ENCODE results near the gene SMIM43.

Gene SMIM43

DNA sequence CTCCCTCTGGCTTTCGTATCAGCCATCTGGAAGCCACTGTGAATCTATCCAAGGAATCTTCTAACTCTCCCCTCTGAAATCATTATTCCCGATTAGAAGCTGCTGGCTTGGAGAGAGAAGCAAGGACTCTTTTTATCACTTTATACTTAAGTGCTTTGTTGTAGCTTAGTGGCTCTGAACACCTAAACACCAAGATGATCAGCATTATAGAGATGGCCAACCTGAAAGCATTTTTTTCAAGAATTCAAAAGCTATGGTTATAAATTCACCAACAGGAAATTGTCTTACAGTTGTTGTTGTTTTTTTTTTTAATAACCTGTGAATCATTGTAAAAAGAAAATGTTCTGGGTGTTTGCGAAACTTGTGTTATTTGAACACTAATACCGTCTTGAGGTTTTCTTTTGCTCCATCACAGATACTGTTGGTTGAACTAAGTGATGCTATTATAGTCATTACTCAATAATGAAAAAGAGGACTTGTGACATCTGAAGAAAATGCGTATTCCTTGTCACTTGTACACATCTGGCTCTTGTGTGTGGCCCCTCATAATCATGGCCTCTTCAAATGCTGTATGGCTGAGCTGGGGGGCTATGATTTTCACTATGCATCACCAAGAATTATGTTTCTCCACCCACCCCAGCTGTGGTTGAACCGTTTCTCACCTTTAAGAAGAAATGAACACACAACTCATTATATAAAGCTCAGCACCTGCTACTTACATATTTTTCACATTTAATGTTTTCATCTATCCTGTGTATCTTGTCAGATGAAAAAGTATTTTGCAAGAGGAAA lies 11.8 kb upstream of the SMIM43 start:
- no peak overlapping the region for H3K4me3 ChIP-seq (replicated peaks; ENCODE audit: low read depth, low read length)
- DNase-seq (ENCODE audit: extremely low read depth, low read depth), result no peak
- TF ChIP-seq, protein P1, sequence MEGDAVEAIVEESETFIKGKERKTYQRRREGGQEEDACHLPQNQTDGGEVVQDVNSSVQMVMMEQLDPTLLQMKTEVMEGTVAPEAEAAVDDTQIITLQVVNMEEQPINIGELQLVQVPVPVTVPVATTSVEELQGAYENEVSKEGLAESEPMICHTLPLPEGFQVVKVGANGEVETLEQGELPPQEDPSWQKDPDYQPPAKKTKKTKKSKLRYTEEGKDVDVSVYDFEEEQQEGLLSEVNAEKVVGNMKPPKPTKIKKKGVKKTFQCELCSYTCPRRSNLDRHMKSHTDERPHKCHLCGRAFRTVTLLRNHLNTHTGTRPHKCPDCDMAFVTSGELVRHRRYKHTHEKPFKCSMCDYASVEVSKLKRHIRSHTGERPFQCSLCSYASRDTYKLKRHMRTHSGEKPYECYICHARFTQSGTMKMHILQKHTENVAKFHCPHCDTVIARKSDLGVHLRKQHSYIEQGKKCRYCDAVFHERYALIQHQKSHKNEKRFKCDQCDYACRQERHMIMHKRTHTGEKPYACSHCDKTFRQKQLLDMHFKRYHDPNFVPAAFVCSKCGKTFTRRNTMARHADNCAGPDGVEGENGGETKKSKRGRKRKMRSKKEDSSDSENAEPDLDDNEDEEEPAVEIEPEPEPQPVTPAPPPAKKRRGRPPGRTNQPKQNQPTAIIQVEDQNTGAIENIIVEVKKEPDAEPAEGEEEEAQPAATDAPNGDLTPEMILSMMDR (IDR thresholded peaks at IDR 0.05; ENCODE audit: low read depth, low read length, missing control alignments), result no peak

DNA sequence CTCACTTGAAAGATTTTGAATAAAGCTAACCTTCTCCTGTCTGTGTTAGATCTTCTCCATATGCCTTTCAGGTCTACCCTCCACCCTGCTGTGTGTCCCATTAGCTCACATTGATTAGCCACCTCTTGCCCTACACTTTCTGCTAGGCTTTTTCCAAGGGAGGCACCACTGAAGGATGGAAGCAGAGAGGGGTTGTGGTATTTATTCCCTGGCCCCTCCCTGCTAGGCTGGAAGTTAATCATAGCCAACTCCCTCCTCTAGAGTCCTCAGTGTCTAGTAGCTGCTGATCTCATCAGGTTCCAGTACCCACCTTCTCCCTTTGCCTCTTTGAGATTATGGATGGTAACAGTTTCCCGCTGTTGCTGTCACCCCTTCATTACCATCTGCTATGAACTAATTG lies 8.9 kb upstream of the SMIM43 start:
- DNase-seq (ENCODE audit: extremely low read depth, low read depth), result no peak
- TF ChIP-seq, protein P1 (IDR thresholded peaks at IDR 0.05; ENCODE audit: low read depth, low read length, missing control alignments), result no peak
- no peak overlapping the region for H3K4me3 ChIP-seq (replicated peaks; ENCODE audit: low read depth, low read length)

DNA sequence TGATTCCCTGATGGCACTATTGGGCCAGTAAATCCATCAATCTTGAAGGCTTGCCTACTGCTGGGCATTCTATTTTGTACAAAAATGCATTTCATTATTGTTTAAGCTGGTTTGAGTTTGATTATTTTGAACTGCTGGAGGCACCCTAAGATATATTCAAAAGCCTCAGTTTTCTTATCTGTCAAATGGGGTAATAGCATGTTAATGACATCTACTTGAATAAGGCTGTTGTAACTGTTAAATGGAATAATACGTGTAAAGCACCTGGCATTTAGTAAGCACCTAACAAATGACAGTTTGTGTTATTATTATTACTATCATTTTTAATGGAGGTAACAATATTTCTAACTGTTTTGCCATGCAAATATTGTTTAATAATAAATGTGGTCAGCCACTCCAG lies 6.9 kb upstream of the SMIM43 start:
- TF ChIP-seq, protein P1 (IDR thresholded peaks at IDR 0.05; ENCODE audit: low read depth, low read length, missing control alignments), result no peak
- H3K4me3 ChIP-seq (replicated peaks; ENCODE audit: low read depth, low read length), result no peak overlapping the region
- DNase-seq (ENCODE audit: extremely low read depth, low read depth), result no peak

DNA sequence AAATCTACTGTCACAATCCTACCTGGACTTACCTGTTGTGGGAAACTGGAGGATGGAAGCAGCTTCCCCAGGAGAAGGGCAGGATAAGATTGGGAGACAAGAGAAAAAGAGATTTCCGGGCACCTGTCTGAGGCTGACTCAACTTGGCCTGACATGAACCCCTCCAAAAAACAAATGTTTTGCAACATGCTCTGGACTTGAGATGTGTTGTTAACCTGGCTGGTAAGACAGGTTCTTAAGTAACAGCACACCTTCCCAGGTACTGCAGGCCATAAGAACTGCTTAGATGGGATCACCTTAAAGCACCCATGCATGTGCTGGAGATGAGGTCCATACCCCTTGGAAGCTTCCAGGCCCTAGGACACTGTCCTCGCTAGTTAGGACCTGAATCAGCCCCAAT lies 4.4 kb upstream of the SMIM43 start:
- no peak for DNase-seq (ENCODE audit: extremely low read depth, low read depth)
- TF ChIP-seq, protein P1 (IDR thresholded peaks at IDR 0.05; ENCODE audit: low read depth, low read length, missing control alignments), result no peak
- no peak overlapping the region for H3K4me3 ChIP-seq (replicated peaks; ENCODE audit: low read depth, low read length)

DNA sequence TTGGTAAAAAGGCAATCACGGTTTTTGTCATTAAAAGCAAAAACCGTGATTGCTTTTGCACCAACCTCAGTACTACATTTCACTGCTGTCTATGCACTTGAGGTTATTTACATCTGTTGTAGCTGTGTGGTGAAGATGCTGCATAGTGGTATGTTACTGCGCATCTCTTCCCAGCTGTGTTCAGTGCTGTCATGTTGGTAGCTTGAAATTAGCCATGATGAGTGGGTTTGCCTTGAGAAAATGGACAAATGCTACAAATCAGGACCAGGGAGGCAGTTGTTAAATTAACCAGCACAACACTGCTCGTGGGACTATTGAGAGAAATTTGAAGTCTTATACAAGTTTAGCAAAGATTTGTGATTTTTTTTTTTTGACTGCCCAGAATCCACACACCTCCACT lies 2.2 kb upstream of the SMIM43 start:
- TF ChIP-seq, protein P1 (IDR thresholded peaks at IDR 0.05; ENCODE audit: low read depth, low read length, missing control alignments), result no peak
- no peak for DNase-seq (ENCODE audit: extremely low read depth, low read depth)
- H3K4me3 ChIP-seq (replicated peaks; ENCODE audit: low read depth, low read length), result no peak overlapping the region

DNA sequence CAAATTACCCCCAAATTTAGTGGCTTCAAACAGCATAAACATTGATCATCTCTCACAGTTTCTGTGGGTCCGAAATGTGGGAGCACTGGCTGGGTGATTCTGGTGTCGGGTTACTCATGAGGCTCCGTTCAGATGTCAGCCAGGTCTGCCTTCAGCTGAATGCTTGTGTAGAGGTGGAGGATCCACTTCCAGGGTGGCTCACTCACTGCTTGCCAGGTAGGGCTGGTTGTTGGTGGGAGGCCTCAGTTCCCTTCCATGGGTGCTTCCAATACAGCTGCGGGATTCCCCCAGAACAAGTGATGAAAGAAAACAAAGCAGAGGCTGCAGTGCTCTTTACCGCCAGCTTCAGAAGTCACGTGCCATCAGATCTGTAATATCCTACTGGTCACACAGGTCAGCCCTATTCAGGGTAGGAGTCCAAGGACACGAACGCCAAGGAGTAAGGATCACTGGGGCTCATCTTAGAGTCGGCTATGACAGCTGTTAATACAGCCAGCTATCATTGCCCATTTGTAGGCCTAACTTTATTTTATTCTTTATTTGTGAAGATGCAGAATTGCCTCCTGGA lies 1.1 kb upstream of the SMIM43 start:
- DNase-seq (ENCODE audit: extremely low read depth, low read depth), result no peak
- H3K4me3 ChIP-seq (replicated peaks; ENCODE audit: low read depth, low read length), result no peak overlapping the region
- TF ChIP-seq, protein P1 (IDR thresholded peaks at IDR 0.05; ENCODE audit: low read depth, low read length, missing control alignments), result no peak

Data from HFF-Myc (cell line).